Measurements from ENCODE around the gene EBF3.

EBF3 gene

GRCh38 chr10:129904323-129904722 is 59.8 kb downstream of the EBF3 start:
- Histone ChIP-seq H3K27me3 (ENCODE audit: low read depth, low read length) (no peaks in the 10 kb centered on the region), H4K20me1 (ENCODE audit: insufficient read depth, low read length) (no peaks in the 10 kb centered on the region), H2AFZ (ENCODE audit: low read depth, low read length) (no peak overlapping the region), H3K9me3 (ENCODE audit: insufficient read depth, low read length) (no peaks in the 10 kb centered on the region), H3K9ac (ENCODE audit: low read length) (no peak overlapping the region), H3K79me2 (ENCODE audit: low read length) (no peaks in the 10 kb centered on the region), H3K36me3 (replicated peaks; ENCODE audit: low read depth, low read length) (no peaks in the 10 kb centered on the region), H3K4me1 (ENCODE audit: low read length) (no peaks in the 10 kb centered on the region), H3K4me2 (ENCODE audit: low read length) (no peak overlapping the region), H3K4me3 (ENCODE audit: low read length) (no peak overlapping the region), H3K27ac (ENCODE audit: low read length) (no peak overlapping the region)
- TF ChIP-seq CTCF (IDR thresholded peaks at IDR 0.05; ENCODE audit: low read depth, low read length) = no peak
- TF ChIP-seq EZH2phosphoT487 (IDR thresholded peaks at IDR 0.05; ENCODE audit: low read depth) = no peak

- H3K4me2 ChIP-seq (ENCODE audit: low read length) = no peak overlapping the region
- H3K9me3 ChIP-seq (ENCODE audit: insufficient read depth, low read length) = no peaks in the 10 kb centered on the region
- no peaks in the 10 kb centered on the region for H3K27me3 ChIP-seq (ENCODE audit: low read depth, low read length)
- no peak overlapping the region for H3K27ac ChIP-seq (ENCODE audit: low read length)
- H3K4me3 ChIP-seq (ENCODE audit: low read length) = no peak overlapping the region
- no peak for TF ChIP-seq CTCF (IDR thresholded peaks at IDR 0.05; ENCODE audit: low read depth, low read length)
- H3K79me2 ChIP-seq (ENCODE audit: low read length) = no peaks in the 10 kb centered on the region
- H2AFZ ChIP-seq (ENCODE audit: low read depth, low read length) = no peak overlapping the region
- H3K9ac ChIP-seq (ENCODE audit: low read length) = no peak overlapping the region
- H4K20me1 ChIP-seq (ENCODE audit: insufficient read depth, low read length) = no peaks in the 10 kb centered on the region
- no peaks in the 10 kb centered on the region for H3K36me3 ChIP-seq (replicated peaks; ENCODE audit: low read depth, low read length)
- H3K4me1 ChIP-seq (ENCODE audit: low read length) = no peaks in the 10 kb centered on the region
Observed at GRCh38 chr10:129901389-129902006, 62.6 kb downstream of the EBF3 start.

GRCh38 chr10:129900825-129901224 is 63.2 kb downstream of the EBF3 start:
- no peaks in the 10 kb centered on the region for H3K79me2 ChIP-seq (ENCODE audit: low read length)
- H2AFZ ChIP-seq (ENCODE audit: low read depth, low read length) = no peak overlapping the region
- H3K9me3 ChIP-seq (ENCODE audit: insufficient read depth, low read length) = no peaks in the 10 kb centered on the region
- no peaks in the 10 kb centered on the region for H4K20me1 ChIP-seq (ENCODE audit: insufficient read depth, low read length)
- H3K27ac ChIP-seq (ENCODE audit: low read length) = no peak overlapping the region
- H3K4me3 ChIP-seq (ENCODE audit: low read length) = no peak overlapping the region
- H3K27me3 ChIP-seq (ENCODE audit: low read depth, low read length) = no peaks in the 10 kb centered on the region
- no peak overlapping the region for H3K9ac ChIP-seq (ENCODE audit: low read length)
- H3K36me3 ChIP-seq (replicated peaks; ENCODE audit: low read depth, low read length) = no peaks in the 10 kb centered on the region
- H3K4me2 ChIP-seq (ENCODE audit: low read length) = no peak overlapping the region
- no peak for TF ChIP-seq EZH2phosphoT487 (IDR thresholded peaks at IDR 0.05; ENCODE audit: low read depth)
- no peak for TF ChIP-seq CTCF (IDR thresholded peaks at IDR 0.05; ENCODE audit: low read depth, low read length)
- no peaks in the 10 kb centered on the region for H3K4me1 ChIP-seq (ENCODE audit: low read length)

DNA sequence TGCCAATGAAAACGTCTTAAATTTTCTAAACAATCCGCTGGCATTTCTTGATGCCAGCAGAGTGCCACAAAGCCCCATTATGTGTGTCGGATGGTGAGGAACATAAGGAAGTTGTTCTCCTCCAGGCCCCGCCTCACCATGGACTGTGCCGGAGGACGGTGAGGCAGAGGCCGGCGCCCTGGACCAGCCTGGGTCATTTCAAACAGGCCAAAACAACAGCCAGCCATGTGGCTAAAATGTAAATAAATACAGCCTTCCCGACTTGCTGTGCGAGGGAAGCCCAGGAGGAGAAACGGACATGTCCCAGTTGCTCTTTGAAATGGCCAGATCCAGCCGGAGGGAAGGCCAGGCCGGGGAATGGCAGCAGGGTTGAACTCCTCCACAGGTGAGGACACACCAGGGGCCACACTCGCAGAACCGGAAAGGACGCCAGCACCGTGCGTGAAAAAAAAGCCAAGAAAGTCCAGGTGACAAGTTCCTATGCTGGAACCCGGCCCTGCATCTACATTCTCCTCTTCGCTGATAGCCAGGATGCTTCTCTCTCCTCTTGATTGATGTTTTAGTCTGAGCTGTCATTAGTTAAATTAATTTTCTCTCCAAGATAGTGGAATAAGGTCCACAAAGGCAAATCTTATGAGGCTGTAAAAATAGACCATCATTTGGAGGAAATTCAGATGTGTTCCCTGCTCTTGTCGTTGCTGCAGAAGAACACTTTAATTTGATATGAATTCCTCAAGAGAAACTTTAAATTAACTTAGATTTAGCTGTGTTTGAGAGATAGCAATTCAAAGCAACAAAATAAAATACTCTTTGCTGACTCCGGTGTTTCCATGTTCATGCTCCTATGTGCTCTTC is 64.6 kb downstream of the EBF3 start:
- Histone ChIP-seq H3K4me1 (ENCODE audit: low read length) (no peaks in the 10 kb centered on the region), H3K27me3 (ENCODE audit: low read depth, low read length) (no peaks in the 10 kb centered on the region), H3K79me2 (ENCODE audit: low read length) (no peaks in the 10 kb centered on the region), H2AFZ (ENCODE audit: low read depth, low read length) (no peak overlapping the region), H4K20me1 (ENCODE audit: insufficient read depth, low read length) (no peaks in the 10 kb centered on the region), H3K4me2 (ENCODE audit: low read length) (no peak overlapping the region), H3K4me3 (ENCODE audit: low read length) (no peak overlapping the region), H3K27ac (ENCODE audit: low read length) (no peak overlapping the region), H3K9ac (ENCODE audit: low read length) (no peak overlapping the region), H3K36me3 (replicated peaks; ENCODE audit: low read depth, low read length) (no peaks in the 10 kb centered on the region), H3K9me3 (ENCODE audit: insufficient read depth, low read length) (no peaks in the 10 kb centered on the region)
- TF ChIP-seq EZH2phosphoT487 (IDR thresholded peaks at IDR 0.05; ENCODE audit: low read depth) (no peak), CTCF (IDR thresholded peaks at IDR 0.05; ENCODE audit: low read depth, low read length) (no peak)
